GM23338 (cell line): Measurements from ENCODE around the gene LRRC8B. TPM values are rescaled to one million over a fixed set of nuclear protein-coding genes. Genes with fewer than 3 reads are reported as not detected.

Experiments
- ATAC-seq: fragments of 200-7000 bp; cut with Tn5 transposase; 3 replicates; pipeline ENCODE4 v1.9.1; 2020
- DNase-seq: peaks from one replicate; pipeline ENCODE4 v3.0.0-alpha.2; 2015; ENCODE audit warnings: low spot score
- H2AFZ ChIP-seq: fragments of 200-600 bp; sonication (generic); 2 replicates; pipeline ENCODE4 v1.8.0; 2016; ENCODE audit warnings: antibody characterized with exemption, mild to moderate bottlenecking, moderate library complexity
- H3F3A ChIP-seq: fragments of 200-600 bp; sonication (generic); replicated peaks from 2 replicates; pipeline ENCODE4 v1.8.0; 2017; ENCODE audit warnings: antibody characterized with exemption, mixed run types, low read depth
- H3K27ac ChIP-seq: fragments of 200-600 bp; sonication (generic); 2 replicates; pipeline ENCODE4 v1.6.1; 2016; ENCODE audit warnings: low read depth
- H3K27me3 ChIP-seq: fragments of 200-600 bp; sonication (generic); 2 replicates; pipeline ENCODE4 v1.8.0; 2016; ENCODE audit warnings: mild to moderate bottlenecking, mixed run types, moderate library complexity; ENCODE audit not compliant: insufficient read depth
- H3K36me3 ChIP-seq: fragments of 200-600 bp; sonication (generic); 2 replicates; pipeline ENCODE4 v1.8.0; 2016; ENCODE audit warnings: mild to moderate bottlenecking; ENCODE audit not compliant: insufficient read depth
- H3K4me1 ChIP-seq: fragments of 200-600 bp; sonication (generic); 2 replicates; pipeline ENCODE4 v1.8.0; 2016; ENCODE audit warnings: mild to moderate bottlenecking, moderate library complexity; ENCODE audit not compliant: insufficient read depth
- H3K4me2 ChIP-seq: fragments of 200-600 bp; sonication (generic); 2 replicates; pipeline ENCODE4 v1.7.1; 2017; ENCODE audit warnings: mixed run types
- H3K4me3 ChIP-seq: fragments of 200-600 bp; sonication (generic); 2 replicates; pipeline ENCODE4 v1.6.1; 2016; ENCODE audit warnings: mixed run types
- H3K79me2 ChIP-seq: fragments of 200-600 bp; sonication (generic); replicated peaks from 2 replicates; pipeline ENCODE4 v1.8.0; 2017; ENCODE audit warnings: mild to moderate bottlenecking; ENCODE audit not compliant: insufficient read depth
- H3K9me2 ChIP-seq: fragments of 200-600 bp; sonication (generic); 2 replicates; pipeline ENCODE4 v1.8.0; 2017; ENCODE audit not compliant: insufficient read depth
- H4K20me1 ChIP-seq: fragments of 200-600 bp; sonication (generic); replicated peaks from 2 replicates; pipeline ENCODE4 v1.8.0; 2017; ENCODE audit warnings: mild to moderate bottlenecking; ENCODE audit not compliant: insufficient read depth
- H3K27ac Mint-ChIP-seq: 2 replicates; pipeline ENCODE4 v1.8.0; 2020; ENCODE audit warnings: inconsistent platforms, mild to moderate bottlenecking, moderate library complexity, mixed read lengths
- H3K27me3 Mint-ChIP-seq: 3 replicates; pipeline ENCODE4 v1.8.0; 2022; ENCODE audit warnings: low read depth, mild to moderate bottlenecking, moderate library complexity, mixed read lengths, inconsistent platforms; ENCODE audit not compliant: insufficient read depth, poor library complexity
- H3K36me3 Mint-ChIP-seq: 3 replicates; pipeline ENCODE4 v1.8.0; 2021; ENCODE audit warnings: low read depth, mild to moderate bottlenecking, inconsistent platforms, moderate library complexity, mixed read lengths
- H3K4me1 Mint-ChIP-seq: 3 replicates; pipeline ENCODE4 v1.8.0; 2020; ENCODE audit warnings: mild to moderate bottlenecking, inconsistent platforms, mixed read lengths
- H3K4me3 Mint-ChIP-seq: 3 replicates; pipeline ENCODE4 v1.8.0; 2021; ENCODE audit warnings: moderate library complexity, mild to moderate bottlenecking, inconsistent platforms, mixed read lengths
- H3K9me3 Mint-ChIP-seq: 3 replicates; pipeline ENCODE4 v1.8.0; 2020; ENCODE audit warnings: moderate library complexity, mild to moderate bottlenecking, inconsistent platforms, mixed read lengths
- CREB1 ChIP-seq: fragments of 250-450 bp; sonication (Bioruptor Pico); IDR thresholded peaks from 2 replicates; pipeline ENCODE4 v1.5.0; 2020; ENCODE audit warnings: low read depth, mild to moderate bottlenecking, moderate library complexity
- CTCF ChIP-seq, 2 experiments: fragments of 200-600 bp in 1 of 2; sonication (generic) in 1 of 2; conservative IDR thresholded peaks; 2 replicates each; pipeline versions ENCODE4 v1.5.1 to v1.6.1; 2016 to 2017; ENCODE audit warnings: antibody characterized with exemption in 2 of 2, low read depth in 2 of 2, mild to moderate bottlenecking in 2 of 2, moderate library complexity in 1 of 2
- ETS1 ChIP-seq: IDR thresholded peaks from 2 replicates; pipeline ENCODE4 v1.6.1; 2016; ENCODE audit warnings: antibody characterized with exemption
- EZH2 ChIP-seq: fragments of 200-600 bp; sonication (generic); IDR thresholded peaks from one replicate; pipeline ENCODE4 v1.8.0; 2017; ENCODE audit warnings: antibody characterized with exemption, mild to moderate bottlenecking, low read depth; ENCODE audit not compliant: unreplicated experiment
- EZH2phosphoT487 ChIP-seq: fragments of 200-600 bp; sonication (generic); IDR thresholded peaks from one replicate; pipeline ENCODE4 v1.8.1; 2018; ENCODE audit warnings: antibody characterized with exemption; ENCODE audit not compliant: unreplicated experiment
- JUNB ChIP-seq: IDR thresholded peaks from one replicate; pipeline ENCODE4 v1.6.1; 2016; ENCODE audit warnings: antibody characterized with exemption; ENCODE audit not compliant: unreplicated experiment
- NANOG ChIP-seq: IDR thresholded peaks from 2 replicates; pipeline ENCODE4 v1.6.1; 2016; ENCODE audit warnings: antibody characterized with exemption, borderline replicate concordance
- POLR2AphosphoS5 ChIP-seq: IDR thresholded peaks from 2 replicates; pipeline ENCODE4 v1.6.1; 2016; ENCODE audit warnings: antibody characterized with exemption, low read depth
- REST ChIP-seq: IDR thresholded peaks from one replicate; pipeline ENCODE4 v1.6.1; 2018; ENCODE audit warnings: antibody characterized with exemption; ENCODE audit not compliant: unreplicated experiment
- STAT1 ChIP-seq: IDR thresholded peaks from one replicate; pipeline ENCODE4 v1.6.1; 2016; ENCODE audit warnings: antibody characterized with exemption; ENCODE audit not compliant: unreplicated experiment
- ZNF114 ChIP-seq: fragments of 250-450 bp; sonication (Bioruptor Pico); IDR thresholded peaks from 2 replicates; pipeline ENCODE4 v1.5.0; 2020; ENCODE audit warnings: mild to moderate bottlenecking, moderate library complexity
- ZNF331 ChIP-seq: fragments of 250-450 bp; sonication (Bioruptor Pico); IDR thresholded peaks from 2 replicates; pipeline ENCODE4 v1.5.0; 2020; ENCODE audit warnings: low read depth, mild to moderate bottlenecking, moderate library complexity
- ZNF462 ChIP-seq: fragments of 250-450 bp; sonication (Bioruptor Pico); IDR thresholded peaks from 2 replicates; pipeline ENCODE4 v1.5.0; 2020; ENCODE audit warnings: mild to moderate bottlenecking, moderate library complexity
- polyA plus RNA-seq: library from polyadenylated mRNA; unstranded; fragments of >200 nt; fragmentation: Nextera tagmentation; extraction: Ambion mirVana; gene quantifications from 2 replicates; pipeline ENCODE4 v1.2.1, GENCODE V29; 2016
- total RNA-seq: library from RNA; depleted of rRNA; stranded (reverse); fragments of >200 nt; shearing (Covaris generic); gene quantifications from 2 replicates; pipeline ENCODE4 v1.2.3, GENCODE V29; 2014

The LRRC8B gene
- total and polyA plus RNA-seq, 2 experiments from 2014 or later: 9.0 to 26.5 TPM

GRCh38 chr1:89594096-89594740 is 69.6 kb downstream of the LRRC8B start:
- H3K9me3 Mint-ChIP-seq: no peaks in the 10 kb centered on the region
- Histone ChIP-seq H3K79me2 (peaks cover 28% of the 10 kb centered on the region), H3K4me2 (peak overlapping the region; percentile 24; the same call in 1 of the 2 replicates), H3K36me3 (no peaks in the 10 kb centered on the region), H3K27me3 (no peaks in the 10 kb centered on the region), H3K4me1 (peaks cover 55% of the 10 kb centered on the region), H4K20me1 (peaks cover 6% of the 10 kb centered on the region; the same call in 1 of the 2 replicates), H3F3A (no peaks in the 10 kb centered on the region), H2AFZ (no peak overlapping the region), H3K27ac (no peak overlapping the region), H3K9me2 (no peaks in the 10 kb centered on the region), H3K4me3 (no peak overlapping the region)
- H3K27me3 Mint-ChIP-seq: no peaks in the 10 kb centered on the region
- H3K4me3 Mint-ChIP-seq: no peak overlapping the region
- 0 out of 2 replicates have a peak overlapping the region, but pooled peaks have one; percentile 69 for H3K27ac Mint-ChIP-seq
- DNase-seq (no peak), ATAC-seq (no peak)
- TF ChIP-seq POLR2AphosphoS5: no peak
- TF ChIP-seq EZH2phosphoT487: no peak
- TF ChIP-seq NANOG: no peak
- TF ChIP-seq CTCF (conservative IDR thresholded peaks at IDR 0.05; ENCODE audit: low read depth in 2 of 2): no peak
- no peak for TF ChIP-seq EZH2
- TF ChIP-seq ETS1: no peak
- no peak for TF ChIP-seq JUNB
- TF ChIP-seq REST: no peak
- no peak for TF ChIP-seq ZNF331 (CRISPR knock-in tag)
- no peak for TF ChIP-seq STAT1
- no peak for TF ChIP-seq ZNF114 (CRISPR knock-in tag)
- no peak for TF ChIP-seq CREB1 (CRISPR knock-in tag)
- no peak for TF ChIP-seq ZNF462 (CRISPR knock-in tag)
- peaks cover 62% of the 10 kb centered on the region for H3K4me1 Mint-ChIP-seq
- H3K36me3 Mint-ChIP-seq: peaks cover 8% of the 10 kb centered on the region; the same call in 2 of the 3 replicates
